ENCODE data around the gene NRG3. TPM values are rescaled to one million over a fixed set of nuclear protein-coding genes. Genes with fewer than 3 reads are reported as not detected.
"Not testable (repeated sequence)": the region's sequence is repeated elsewhere in the genome, so short reads cannot be mapped to it uniquely, and the experiment has no call there.

The NRG3 gene
- total RNA-seq, 1 donor from 2014 or later, result 10.7 TPM

DNA sequence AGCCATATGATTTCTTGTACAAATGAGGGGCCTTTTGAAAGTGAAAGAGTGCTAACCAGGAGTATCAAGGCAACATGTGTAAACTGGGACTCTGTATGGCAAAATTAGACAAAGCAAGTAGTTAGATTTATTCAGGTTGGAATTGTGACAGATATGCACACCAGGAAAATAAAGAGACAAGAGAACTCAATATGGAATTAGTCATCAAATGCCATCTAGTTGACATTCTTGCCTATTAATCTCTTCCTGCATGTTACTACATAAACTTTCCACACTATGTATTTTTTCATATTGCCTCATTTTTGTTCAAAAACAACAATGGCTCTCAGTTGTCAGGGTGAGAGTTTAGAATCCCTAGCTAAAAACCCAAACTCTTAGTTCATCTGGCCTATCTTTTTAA, 799.0 kb downstream of the NRG3 start:
- DNase-seq (ENCODE audit: low read depth in 2 of 2), result peak in 1 of 2 donors; percentile 58

DNA sequence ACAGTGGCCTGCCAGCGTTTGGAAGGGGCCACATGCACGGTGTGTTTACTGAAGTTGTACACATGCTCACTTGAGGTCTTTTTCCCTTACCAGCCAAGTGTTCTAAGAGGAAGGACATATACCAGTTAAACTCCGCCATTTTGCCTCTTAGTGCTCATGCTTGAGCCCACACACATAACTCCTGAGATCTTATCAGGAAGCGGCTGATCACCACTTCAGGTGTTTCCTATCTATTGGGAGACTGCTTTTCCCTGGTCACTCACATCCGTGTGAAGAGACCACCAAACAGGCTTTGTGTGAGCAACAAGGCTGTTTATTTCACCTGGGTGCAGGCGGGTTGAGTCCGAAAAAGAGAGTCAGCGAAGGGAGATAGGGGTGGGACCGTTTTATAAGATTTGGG, 802.9 kb downstream of the NRG3 start:
- not testable (repeated sequence) for DNase-seq (ENCODE audit: low read depth in 2 of 2)

DNA sequence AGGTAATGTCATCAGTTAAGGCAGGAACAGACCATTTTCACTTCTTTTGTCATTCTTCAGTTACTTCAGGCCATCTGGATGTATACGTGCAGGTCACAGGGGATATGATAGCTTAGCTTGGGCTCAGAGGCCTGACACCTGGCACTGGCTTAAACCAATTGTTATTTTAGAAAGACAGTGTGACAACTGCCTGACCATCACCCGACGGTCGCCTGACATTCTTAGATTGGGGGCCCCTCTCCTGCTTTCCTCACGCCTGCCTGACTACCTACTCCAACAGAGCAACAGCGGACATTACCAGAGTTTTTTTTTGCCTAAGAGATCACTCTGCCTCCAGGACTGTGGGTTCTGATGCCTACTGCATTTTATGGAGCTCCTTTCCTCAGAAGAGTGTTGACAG, 803.5 kb downstream of the NRG3 start:
- not testable (repeated sequence) for DNase-seq (ENCODE audit: low read depth in 2 of 2)

DNA sequence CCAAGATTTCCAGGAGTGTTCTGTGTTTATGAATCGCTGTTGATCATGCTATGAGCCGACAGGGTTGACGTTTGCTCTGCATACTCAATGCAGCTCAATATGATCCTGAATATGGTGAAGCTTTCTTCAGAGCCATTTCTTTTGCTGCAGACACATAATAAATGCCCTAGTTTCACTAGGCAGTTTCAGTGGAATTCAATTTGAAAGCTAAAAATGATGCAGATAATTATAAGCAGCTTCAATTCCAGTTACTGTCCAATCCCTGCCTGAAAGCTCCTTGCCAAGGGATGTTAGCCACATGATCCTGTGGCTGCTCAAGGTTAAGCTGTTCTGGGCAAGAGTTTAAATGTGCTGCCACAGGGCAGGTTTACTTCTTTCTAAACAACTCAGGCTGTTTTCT, 805.6 kb downstream of the NRG3 start:
- DNase-seq (ENCODE audit: low read depth in 2 of 2), result no peak

DNA sequence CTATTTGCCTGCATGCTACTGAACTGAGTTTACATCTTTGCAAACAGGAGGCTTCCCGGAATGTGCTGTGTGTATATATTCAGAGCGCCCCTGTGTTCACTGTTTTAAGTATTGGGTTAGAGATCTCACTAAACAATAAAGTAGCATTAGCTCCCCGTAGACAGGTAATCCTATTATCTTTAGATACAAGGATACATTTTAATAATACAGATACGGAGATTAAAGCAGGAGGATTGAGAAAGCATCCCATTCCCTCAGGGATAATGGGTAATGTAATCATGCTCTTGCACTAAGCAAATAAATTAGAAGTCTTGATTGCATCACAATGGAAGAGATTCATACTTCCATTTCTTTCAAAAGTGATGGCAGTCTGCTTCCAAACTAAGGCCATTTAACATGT, 809.0 kb downstream of the NRG3 start:
- DNase-seq (ENCODE audit: low read depth in 2 of 2), result no peak

DNA sequence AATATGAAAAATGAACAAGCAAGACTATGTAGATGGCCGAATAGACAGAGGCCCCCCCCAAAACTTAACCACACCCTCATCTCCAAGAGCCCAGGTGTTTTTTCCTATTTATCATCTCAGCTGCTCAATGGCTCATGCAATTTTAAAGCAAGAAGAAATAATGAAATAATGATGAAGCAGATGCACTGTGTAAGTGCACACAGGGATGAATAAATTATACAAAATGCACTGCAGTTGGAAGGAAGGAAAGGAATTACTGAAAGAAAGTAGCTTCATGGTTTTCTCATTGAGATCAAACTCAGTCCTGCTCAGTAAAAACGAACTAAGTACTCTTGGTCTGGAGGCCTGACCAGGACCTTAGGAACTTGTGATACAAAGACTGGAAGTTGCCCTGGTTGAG, 810.1 kb downstream of the NRG3 start:
- DNase-seq (ENCODE audit: low read depth in 2 of 2), result no peak

DNA sequence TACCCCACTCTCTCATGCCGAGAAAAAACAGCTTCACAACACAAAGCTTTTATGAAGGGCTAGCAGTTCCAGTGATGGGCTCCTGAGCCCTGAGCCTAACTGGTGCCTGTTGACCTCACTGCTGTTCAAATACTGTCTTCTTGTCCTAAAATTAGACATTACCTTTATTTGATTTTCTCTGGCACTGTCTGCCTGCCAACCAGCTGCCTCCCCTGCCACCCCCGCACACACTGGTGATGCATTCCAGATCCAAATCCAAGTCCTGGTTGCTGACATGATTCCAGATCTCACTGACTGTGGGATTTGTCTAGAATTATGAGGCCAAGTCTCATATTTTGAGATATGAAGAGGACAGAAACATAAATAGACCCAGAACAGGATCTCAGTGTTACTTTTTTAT, 816.2 kb downstream of the NRG3 start:
- no peak for DNase-seq (ENCODE audit: low read depth in 2 of 2)

DNA sequence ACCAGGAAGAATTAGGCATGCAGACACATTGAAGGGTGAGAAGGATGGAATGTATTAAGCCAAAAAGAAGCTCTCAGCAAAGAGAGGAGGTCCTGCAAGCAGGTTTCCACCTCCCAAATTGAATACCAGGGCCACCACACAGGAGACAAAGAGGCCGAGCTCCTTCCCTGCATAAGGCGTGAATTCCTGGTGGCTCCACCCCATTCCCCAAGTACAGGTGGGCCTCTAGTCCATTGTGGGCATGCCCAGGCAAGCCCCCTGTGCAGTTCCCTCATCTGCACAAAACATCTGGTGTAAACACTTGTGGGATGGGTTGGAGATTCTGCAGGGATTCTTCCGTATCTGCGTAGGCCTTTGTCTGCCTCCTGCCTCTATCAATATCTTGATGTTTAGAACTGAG, 817.5 kb downstream of the NRG3 start:
- DNase-seq (ENCODE audit: low read depth in 2 of 2), result no peak

DNA sequence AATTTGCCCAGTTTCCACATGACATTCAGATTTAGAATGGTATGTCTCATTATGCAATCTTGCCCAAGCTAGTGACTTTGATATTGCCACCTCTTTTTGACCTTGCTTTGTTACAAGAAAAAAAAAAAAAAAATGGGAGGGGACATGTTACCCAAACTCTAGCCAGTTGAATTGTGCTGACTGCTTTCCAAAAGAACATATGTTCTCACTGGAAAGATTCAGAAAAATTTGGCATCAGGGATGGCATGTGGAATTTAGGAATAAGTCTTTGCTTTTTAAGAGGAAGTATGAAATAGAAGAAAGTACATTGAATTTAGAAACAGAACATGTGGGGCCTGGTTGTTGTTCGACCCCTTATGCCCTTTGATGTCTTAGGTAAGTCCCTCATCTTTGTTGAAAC, 846.8 kb downstream of the NRG3 start:
- no peak for DNase-seq (ENCODE audit: low read depth in 2 of 2)

DNA sequence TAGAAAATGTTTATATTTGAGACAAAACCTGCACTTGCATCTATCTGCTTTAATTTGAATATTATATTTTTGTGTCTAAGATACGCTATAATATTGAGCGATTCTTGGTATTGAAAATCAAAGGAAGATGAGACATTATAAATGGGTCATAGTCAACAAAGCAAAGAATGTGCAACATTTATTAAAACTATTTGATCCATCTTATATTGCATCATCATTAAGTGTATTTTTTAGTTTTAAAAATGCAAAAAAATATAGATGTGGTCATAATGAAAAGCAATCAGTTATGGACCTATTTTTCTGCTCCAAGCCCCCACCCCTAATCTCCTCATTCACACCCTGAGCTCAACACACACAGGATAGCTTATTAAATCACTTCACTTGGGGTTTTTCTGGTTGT, 847.3 kb downstream of the NRG3 start:
- DNase-seq (ENCODE audit: low read depth in 2 of 2), result no peak

DNA sequence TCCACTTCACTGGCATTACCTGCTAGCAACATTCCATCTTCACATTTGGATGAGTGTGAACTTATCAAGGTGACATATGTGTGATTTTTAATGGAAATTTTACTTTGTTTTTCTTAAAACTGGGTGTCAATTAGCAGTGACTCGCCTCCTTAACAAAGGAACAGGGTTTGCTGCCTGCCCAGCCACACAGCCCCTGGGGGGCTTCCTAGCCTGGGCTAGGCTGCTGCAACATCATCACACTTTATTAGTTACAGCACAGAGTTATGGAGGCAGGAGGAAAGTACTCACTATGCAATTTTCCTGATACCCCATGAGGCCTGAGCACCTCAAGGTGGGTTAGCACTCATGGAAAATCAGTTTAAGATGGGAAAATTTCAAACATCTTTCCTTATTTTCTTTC, 861.3 kb downstream of the NRG3 start:
- DNase-seq (ENCODE audit: low read depth in 2 of 2), result no peak

DNA sequence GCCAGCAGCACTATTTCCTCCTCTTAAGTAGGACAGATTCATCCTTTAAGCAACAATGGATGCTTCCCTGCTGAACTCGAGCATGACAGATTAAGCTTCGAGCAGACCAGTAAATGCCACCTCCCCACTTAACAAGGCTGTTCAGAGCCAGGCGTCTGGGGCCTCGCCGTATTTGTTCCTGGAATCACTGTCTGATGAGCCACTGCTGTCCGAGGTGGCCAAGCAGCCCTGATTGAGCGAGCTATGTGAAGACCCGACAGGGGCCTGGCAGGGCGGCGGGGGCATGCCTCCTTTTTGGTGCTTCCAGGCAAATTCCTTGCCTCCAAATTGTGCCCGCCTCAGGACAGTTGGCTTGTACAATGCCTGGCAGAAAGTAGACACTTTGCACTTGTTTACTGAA, 862.6 kb downstream of the NRG3 start:
- DNase-seq (ENCODE audit: low read depth in 2 of 2), result no peak

DNA sequence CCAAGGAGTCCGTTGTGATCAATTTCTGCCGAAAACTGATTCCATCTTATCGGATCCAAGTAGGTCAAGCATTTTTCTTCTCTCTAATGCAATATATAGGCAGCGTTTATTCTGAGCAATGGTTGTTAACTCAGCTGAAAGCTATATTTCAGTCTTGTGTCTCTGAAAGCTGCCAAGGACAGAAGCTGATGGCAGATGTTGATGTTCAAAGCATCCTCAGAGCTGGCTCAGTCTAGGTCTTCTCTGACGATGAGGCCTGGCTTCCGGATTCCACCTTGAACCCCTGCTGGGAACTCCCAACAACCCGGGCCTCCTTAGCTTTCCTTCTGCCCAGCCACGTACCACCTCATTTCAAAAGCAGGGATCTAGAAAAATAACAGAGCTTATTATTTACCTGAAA, 863.6 kb downstream of the NRG3 start:
- no peak for DNase-seq (ENCODE audit: low read depth in 2 of 2)

DNA sequence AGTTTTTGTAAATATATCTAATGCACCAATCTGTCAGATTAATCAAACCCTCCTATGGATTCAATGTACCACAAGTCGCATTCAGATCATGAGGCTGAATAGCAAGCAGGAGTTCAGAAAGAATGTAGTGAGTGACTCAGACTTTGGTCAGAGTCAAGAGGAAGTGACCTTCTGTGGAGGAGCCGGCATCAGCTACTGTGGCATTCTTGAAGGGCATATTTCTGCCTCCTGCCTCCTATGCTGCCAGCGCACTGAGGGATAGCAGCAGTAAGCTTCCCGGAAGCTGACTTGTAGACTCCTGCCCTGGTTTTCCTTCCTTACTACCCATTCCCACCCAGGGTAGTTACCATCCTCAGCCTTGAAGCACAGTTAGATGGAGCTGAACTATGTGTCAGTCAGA, 867.5 kb downstream of the NRG3 start:
- DNase-seq (ENCODE audit: low read depth in 2 of 2), result peak in 1 of 2 donors; percentile 16

DNA sequence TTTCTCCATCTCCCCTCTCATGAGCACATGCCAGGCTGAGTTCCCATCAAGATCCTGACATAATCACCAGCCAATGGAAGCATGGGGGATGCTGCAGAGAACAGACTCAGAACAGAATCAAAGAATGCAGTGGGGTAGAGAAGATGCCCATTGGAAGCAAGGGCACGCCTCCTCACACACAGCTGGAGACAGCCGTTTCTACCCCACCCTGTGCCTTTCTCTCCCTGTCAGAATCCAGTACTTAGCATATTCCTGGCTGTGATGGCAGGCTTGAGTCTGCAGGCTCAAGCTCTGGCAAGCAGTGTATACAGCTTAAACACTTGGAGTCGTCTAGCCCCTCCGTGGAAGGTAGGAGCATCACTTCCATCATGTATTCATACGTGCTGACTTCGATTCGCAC, 867.9 kb downstream of the NRG3 start:
- DNase-seq (ENCODE audit: low read depth in 2 of 2), result no peak

DNA sequence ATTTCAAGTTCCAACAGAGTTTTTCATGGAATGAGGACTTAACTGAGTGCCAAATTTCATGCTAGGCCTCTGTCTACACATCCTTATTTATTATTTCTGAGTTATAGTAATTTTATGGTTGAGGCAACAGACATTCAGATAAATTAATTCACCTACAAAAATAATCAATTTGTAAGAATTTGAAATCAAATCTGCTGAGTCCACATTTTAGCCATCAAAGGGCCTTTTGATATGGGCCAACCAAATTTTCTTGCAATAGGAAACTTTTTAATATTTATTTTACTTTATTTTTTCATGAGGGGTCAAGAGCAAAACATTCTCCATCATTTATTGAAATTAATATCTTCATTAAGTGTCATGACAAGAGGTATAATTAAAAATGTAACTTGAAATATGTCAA, 875.5 kb downstream of the NRG3 start:
- DNase-seq (ENCODE audit: low read depth in 2 of 2), result no peak

DNA sequence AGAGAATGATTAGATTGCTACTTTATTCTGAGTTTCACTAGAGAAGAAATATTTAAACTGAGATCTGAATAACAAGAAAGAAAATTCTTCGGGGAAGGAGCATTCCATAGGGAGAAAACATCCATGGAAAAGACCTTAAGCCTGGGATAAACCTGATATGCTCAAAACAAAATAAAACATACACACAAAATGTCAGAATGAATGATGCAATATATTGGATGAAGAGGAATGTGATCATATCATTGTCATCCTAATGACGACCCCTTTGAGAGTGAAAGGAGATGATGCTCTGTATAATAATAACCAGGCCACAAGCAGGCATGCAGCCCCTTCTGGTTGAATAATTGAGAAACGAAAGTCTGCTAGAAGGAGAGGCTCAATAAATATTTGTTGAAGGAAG, 882.4 kb downstream of the NRG3 start:
- no peak for DNase-seq (ENCODE audit: low read depth in 2 of 2)

DNA sequence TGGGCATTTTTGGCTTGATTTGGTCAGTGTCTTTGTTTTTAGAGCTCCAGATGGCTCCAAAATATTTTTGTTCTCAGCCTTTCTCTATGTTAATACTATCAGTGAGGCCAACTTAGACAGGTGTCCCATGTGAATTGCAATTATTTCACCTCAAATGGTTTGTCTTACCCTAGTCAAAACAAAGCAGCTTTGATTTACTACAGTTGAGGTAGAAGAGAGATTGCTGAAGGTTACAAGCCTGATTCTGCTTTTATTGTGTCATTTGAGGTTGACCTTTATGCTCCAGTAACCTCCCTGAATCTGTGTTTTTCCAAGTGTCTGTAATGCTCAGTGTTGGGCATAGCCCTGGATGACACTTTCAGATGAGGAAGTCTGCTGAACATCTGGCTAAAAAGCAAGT, 882.9 kb downstream of the NRG3 start:
- no peak for DNase-seq (ENCODE audit: low read depth in 2 of 2)

DNA sequence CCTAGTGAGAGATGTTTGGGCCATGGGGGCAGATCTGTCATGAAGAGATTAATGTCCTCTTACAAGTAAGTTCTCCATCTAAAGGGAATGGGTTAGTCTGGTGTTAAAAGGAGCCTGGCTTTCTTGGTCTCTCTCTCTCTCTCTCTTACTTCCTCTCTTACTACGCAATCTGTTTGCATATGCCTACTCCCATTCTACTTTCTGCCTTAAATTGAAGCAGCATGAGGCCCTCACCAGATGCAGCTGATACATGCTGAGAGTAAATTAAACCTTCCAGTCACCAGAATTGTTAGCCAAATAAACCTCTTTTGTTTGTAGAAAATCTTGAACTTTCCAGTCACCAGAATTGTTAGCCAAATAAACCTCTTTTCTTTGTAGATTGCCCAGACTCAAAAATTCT, 884.1 kb downstream of the NRG3 start:
- no peak for DNase-seq (ENCODE audit: low read depth in 2 of 2)

DNA sequence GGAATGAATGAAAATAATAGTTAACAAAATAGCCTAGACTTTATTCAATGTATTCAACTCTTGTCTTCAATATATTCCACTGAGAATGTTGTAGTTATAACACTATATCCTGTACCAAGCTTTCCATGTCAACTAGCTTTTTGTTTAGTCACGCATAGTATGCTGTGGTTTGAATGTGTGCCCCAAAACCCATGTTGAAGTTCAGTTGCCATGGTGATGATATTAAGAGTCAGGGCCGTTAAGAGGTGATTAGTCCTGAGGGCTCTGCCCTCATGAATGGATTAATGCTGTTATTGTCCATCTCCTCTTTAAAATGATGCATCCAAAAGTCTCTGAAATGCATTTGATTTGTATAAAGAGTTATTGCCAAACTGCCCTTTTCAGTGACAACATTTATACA, 887.6 kb downstream of the NRG3 start:
- DNase-seq (ENCODE audit: low read depth in 2 of 2), result no peak

DNA sequence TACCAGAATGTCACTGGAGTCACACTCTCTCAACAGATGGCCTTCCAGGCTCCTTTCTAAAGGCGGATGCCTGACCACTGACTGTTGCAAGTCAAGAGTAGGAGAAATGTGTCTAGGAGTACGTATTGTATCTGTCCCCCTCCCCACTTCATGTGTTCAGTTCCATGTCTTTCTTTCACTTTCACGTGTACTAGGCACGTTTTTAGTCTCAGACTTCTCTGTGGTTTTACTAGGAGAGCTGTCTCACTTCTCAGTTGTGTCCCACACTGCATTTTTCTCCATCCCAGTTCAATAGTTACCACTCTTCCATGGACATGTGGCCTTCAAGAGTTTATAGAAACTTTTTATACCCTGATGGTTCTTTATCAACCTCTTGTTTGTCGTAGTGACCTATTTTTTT, 893.0 kb downstream of the NRG3 start:
- DNase-seq (ENCODE audit: low read depth in 2 of 2), result no peak

DNA sequence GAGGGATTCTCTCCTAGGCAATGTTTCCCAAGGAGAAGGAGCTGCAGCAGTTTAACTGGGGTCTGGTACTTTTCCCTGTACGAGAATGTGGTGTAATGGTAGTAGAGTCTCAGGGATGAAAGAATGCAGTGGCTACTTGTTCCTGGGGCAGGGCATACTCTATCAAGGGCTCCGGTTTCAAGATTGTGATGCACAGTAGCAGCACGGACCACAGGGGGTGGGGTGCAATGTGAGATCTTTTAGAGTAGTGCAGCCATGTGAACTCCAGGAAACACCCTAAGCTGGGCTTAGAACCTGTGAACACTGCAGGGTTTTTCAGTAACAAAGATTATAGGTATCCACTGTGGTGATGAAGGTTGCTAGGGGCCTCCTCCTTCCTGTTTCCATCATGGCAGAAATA, 903.9 kb downstream of the NRG3 start:
- no peak for DNase-seq (ENCODE audit: low read depth in 2 of 2)

DNA sequence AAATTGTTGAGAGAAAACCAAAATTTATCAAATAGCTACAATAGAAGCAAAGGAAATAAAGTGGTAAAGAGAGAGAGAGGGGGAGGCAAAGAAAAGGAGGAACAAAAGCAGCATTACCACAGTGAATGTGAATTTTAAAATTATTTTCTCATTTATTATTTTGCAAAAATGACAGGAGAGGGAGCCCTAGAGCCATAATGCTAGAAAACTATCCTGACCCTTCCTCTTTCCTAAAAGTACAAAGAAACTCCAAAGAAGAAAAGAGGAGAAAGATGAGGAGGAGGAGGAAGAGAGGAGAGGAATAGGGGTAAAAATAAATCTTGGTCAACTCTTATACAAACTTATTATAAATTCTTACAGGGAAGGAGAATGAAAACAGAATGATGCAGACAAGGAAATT, 921.5 kb downstream of the NRG3 start:
- no peak for DNase-seq (ENCODE audit: low read depth in 2 of 2)

DNA sequence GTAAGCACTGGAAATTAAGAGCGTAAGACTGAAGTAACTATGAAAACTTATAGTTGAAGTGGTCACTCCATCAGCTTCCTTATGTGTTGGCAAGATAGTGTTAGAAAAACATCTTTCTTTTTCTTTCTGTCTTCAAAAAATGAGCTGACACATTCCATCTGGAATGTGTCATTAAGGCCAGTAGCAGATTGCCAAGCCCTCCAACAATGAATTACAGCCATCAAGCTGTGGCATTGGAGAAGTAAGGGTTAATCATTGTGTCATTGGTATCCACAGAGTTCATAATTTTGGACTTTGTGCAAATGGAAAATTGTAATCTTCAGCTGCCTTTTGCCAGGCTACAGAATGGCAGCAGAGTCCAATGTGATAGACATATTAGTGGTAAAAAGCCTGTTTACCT, 926.3 kb downstream of the NRG3 start:
- no peak for DNase-seq (ENCODE audit: low read depth in 2 of 2)

DNA sequence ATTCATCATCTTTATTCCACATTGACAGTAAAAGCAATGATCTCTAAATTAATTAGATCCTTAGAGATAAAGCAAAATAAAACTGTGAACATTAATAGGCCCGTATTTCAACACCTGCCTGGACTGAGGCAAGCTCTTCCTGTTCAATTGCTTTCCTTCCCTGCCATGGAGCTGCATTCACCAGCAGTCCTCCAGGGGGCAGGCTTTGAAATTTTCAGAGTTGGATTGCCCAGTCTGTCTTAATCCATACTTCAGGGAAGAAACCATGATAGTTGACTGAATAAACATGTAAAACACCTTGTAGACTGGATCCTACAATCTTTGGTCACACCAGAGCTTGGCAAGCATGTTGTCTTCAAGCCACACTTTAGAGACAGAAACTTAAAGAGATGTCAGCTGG, 936.6 kb downstream of the NRG3 start:
- peak in 1 of 2 donors; percentile 13 for DNase-seq (ENCODE audit: low read depth in 2 of 2)
